Measurements from ENCODE around the gene RREB1.
A peak's percentile ranks its signal among the peaks of the same experiment; 100 is the strongest.

The RREB1 gene

DNA sequence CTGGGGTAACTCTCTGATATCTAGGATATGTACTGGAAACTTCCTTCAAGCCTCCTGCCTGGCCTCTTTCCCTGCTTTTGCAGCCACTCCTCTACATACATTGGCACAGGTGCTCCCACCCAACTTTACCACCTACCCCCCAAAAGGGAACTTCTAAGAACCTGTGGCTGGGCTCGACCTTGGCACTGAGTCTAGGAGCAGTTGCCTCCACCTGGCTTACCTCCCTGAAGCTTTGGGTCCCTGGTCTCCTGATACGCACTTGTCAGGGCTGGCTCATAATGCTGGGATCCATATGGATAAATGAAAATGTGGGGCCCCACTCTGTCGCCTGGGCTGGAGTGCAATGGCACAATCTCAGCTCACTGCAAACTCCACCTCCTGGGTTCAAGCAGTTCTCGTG, 149.0 kb downstream of the RREB1 start:
- no peak overlapping the region for H3K4me3 ChIP-seq (ENCODE audit: low read length)
- TF ChIP-seq, protein P1, sequence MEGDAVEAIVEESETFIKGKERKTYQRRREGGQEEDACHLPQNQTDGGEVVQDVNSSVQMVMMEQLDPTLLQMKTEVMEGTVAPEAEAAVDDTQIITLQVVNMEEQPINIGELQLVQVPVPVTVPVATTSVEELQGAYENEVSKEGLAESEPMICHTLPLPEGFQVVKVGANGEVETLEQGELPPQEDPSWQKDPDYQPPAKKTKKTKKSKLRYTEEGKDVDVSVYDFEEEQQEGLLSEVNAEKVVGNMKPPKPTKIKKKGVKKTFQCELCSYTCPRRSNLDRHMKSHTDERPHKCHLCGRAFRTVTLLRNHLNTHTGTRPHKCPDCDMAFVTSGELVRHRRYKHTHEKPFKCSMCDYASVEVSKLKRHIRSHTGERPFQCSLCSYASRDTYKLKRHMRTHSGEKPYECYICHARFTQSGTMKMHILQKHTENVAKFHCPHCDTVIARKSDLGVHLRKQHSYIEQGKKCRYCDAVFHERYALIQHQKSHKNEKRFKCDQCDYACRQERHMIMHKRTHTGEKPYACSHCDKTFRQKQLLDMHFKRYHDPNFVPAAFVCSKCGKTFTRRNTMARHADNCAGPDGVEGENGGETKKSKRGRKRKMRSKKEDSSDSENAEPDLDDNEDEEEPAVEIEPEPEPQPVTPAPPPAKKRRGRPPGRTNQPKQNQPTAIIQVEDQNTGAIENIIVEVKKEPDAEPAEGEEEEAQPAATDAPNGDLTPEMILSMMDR (conservative IDR thresholded peaks at IDR 0.05; ENCODE audit: low read length) = no peak
- no peak for DNase-seq (ENCODE audit: low read depth)

DNA sequence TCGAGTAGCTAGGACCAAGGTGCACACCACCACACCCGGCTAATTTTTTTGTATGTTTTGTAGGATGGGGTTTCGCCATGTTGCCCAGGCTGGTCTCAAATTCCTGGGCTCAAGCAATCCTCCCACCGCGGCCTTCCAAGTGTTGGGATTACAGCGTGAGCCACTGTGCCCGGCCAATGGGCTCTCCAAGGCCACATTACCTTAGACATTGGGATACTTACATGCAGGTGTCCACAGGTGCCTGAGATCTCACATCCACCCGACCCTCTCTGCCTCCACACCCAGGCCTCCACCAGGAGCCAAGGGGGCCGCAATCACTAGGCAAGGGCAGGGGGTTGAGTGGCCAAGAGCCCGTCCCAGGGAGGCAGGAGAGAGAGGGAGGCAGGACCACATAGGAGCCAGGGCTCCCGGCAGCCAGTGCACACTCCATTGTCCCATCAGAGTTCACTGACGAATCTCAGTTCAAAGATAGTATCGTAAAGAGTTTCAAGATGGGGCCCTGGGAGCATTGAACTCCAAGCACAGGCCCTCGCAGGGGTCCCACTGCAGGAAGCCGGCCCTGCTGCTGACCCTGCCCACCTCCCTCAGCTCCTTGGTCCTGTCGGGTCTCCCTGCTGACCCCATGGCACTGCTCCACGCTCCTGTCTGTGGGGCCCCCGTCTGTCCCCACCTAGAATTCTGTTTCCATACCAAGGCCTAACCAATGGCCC, 149.9 kb downstream of the RREB1 start:
- no peak overlapping the region for H3K4me3 ChIP-seq (ENCODE audit: low read length)
- no peak for DNase-seq (ENCODE audit: low read depth)
- TF ChIP-seq, protein P1 (conservative IDR thresholded peaks at IDR 0.05; ENCODE audit: low read length) = no peak

GRCh38 chr6:7258231-7258763, 150.5 kb downstream of the RREB1 start:
- TF ChIP-seq, protein P1 (conservative IDR thresholded peaks at IDR 0.05; ENCODE audit: low read length) = no peak
- no peak overlapping the region for H3K4me3 ChIP-seq (ENCODE audit: low read length)
- no peak for DNase-seq (ENCODE audit: low read depth)

- TF ChIP-seq, protein P1 (conservative IDR thresholded peaks at IDR 0.05; ENCODE audit: low read length) = no peak
- DNase-seq (ENCODE audit: low read depth) = no peak
- peak overlapping the region; percentile 87 for H3K4me3 ChIP-seq (ENCODE audit: low read length)
Measured at GRCh38 chr6:7260291-7261031, 152.7 kb downstream of the RREB1 start.

- peak overlapping the region; percentile 87 for H3K4me3 ChIP-seq (ENCODE audit: low read length)
- TF ChIP-seq, protein P1 (conservative IDR thresholded peaks at IDR 0.05; ENCODE audit: low read length) = no peak
- DNase-seq (ENCODE audit: low read depth) = peak; percentile 77
Measured at GRCh38 chr6:7261032-7261841, 153.5 kb downstream of the RREB1 start.

- no peak for DNase-seq (ENCODE audit: low read depth)
Measured at GRCh38 chr6:7261852-7262461, 154.2 kb downstream of the RREB1 start.

More at GRCh38 chr6:7261852-7262461, 154.2 kb downstream of the RREB1 start:
- peak overlapping the region; percentile 87 for H3K4me3 ChIP-seq (ENCODE audit: low read length)
- TF ChIP-seq, protein P1 (conservative IDR thresholded peaks at IDR 0.05; ENCODE audit: low read length) = no peak

All from AG10803 (cell line).